SH-SY5Y (cell line): ENCODE results near the gene SLC40A1.

ENCODE experiments used
- GATA2 ChIP-seq: IDR thresholded peaks from 2 replicates; pipeline ENCODE4 v1.6.1; 2011; ENCODE audit warnings: mild to moderate bottlenecking, low read depth, low read length
- GATA3 ChIP-seq: IDR thresholded peaks from 2 replicates; pipeline ENCODE4 v1.6.1; 2011; ENCODE audit warnings: low read depth, mild to moderate bottlenecking, low read length, moderate library complexity

DNA sequence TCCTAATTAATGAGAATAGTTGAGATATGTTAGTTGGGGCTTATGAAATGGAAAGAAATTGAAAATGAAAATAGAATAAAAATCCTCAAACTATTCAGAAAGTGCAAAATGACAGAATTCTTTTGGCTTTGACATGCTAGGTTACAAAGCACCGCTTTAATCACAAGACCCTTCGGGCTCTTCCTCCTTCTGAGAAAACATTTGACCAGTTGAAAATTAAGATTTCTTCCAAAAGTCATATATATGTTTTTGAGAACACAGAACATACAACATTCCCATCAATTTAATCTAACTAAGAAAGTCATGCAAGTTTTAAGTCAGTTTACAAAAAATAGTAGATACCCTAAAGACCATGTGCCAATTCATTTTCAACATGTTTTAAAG is 2.2 kb upstream of the SLC40A1 start:
- TF ChIP-seq GATA2: no peak
- no peak for TF ChIP-seq GATA3
